Measurements from ENCODE around the gene RNF222.

Gene RNF222

DNA sequence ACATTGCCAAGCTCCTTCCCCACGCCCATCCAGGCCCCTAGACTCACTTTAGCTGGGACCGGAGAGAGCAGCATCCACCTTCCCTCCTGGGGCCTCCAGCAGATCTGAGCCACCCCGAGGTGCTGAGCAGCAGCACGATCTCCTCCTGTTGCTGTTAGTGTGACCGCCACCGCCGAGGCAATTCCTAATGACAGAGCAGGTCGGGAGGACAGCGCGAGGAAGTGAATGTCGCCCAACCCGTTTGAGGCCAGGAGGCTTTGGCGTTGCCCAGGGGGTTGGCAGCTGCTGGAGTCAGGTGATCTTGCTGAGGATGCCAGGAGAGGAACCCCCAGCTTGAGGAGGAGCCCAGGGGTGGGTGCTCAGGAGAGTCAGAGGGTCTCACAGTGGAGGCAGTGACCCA is at the start of gene RNF222:
RNF222 (minus strand) TSS at position 192 of the 400 bp plus-strand sequence. CDS start 4,366 bp downstream, outside the sequence.
- peaks cover 7% of the 10 kb centered on the region for H3K27me3 ChIP-seq (ENCODE audit: low read depth, low read length)
- H3K9me3 ChIP-seq (ENCODE audit: control insufficient read depth in 1 of 2, low read length in 2 of 2), result no peaks in the 10 kb centered on the region

DNA sequence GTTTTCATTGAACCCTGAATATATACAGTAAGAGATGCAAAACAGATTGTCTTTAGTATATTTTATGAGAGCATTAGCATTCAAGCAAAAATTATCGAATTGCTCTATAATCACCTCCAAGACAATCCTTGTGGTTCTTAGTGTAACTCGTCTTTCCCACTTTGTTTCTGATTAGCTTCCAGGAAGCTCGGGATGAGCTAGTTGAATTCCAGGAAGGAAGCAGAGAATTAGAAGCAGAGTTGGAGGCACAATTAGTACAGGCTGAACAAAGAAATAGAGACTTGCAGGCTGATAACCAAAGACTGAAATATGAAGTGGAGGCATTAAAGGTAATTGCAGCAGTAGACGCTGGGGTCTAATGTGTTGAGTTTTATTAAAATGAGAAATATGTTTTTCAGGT is 47.9 kb upstream of the RNF222 start:
- Histone ChIP-seq H3K27me3 (ENCODE audit: low read depth, low read length) (no peaks in the 10 kb centered on the region), H3K9me3 (ENCODE audit: control insufficient read depth in 1 of 2, low read length in 2 of 2) (no peaks in the 10 kb centered on the region), H3K4me1 (ENCODE audit: control insufficient read depth in 1 of 2, insufficient read depth in 2 of 2, low read length in 2 of 2) (no peaks in the 10 kb centered on the region), H3K36me3 (ENCODE audit: control insufficient read depth in 1 of 2, insufficient read depth in 2 of 2, low read length in 2 of 2) (peaks cover 40 to 48% of the 10 kb centered on the region in 2 donors), H3K4me3 (ENCODE audit: low read depth in 1 of 2, low read length in 2 of 2) (no peak overlapping the region), H3K27ac (ENCODE audit: low read length) (no peak overlapping the region)

More for the DNA sequence above, at the start of gene RNF222:
- H3K36me3 ChIP-seq (ENCODE audit: control insufficient read depth in 1 of 2, insufficient read depth in 2 of 2, low read length in 2 of 2), result no peaks in the 10 kb centered on the region
- H3K4me3 ChIP-seq (ENCODE audit: low read depth in 1 of 2, low read length in 2 of 2), result no peak within 1 kb of the TSS
- H3K4me1 ChIP-seq (ENCODE audit: control insufficient read depth in 1 of 2, insufficient read depth in 2 of 2, low read length in 2 of 2), result no peaks in the 10 kb centered on the region
- no peak within 1 kb of the TSS for H3K27ac ChIP-seq (ENCODE audit: low read length)

- H3K36me3 ChIP-seq (ENCODE audit: control insufficient read depth in 1 of 2, insufficient read depth in 2 of 2, low read length in 2 of 2), result peaks cover 35 to 43% of the 10 kb centered on the region in 2 donors
Measured at GRCh38 chr17:8444494-8444893, 46.9 kb upstream of the RNF222 start.

DNA sequence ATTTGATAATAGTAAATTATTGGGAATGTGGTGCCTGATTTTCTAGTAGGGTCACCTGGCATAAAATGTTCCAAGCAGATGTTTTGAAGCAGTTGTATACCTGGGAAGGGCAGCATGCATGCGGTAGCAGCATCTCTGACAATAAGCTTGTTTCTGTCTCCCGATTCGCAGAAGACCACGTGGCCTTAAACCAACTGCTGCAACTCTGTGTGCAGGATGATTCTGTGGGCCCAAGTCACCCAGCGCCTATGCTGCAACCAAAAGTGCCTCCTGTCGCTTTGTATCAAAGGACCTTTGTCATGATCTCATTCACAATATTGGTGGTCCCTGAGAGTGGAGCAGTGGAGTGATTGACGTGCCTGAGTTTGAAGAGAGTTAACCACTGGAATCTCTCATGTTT is 46.1 kb upstream of the RNF222 start:
- Histone ChIP-seq H3K27me3 (ENCODE audit: low read depth, low read length) (no peaks in the 10 kb centered on the region), H3K36me3 (ENCODE audit: control insufficient read depth in 1 of 2, insufficient read depth in 2 of 2, low read length in 2 of 2) (peaks cover 30 to 35% of the 10 kb centered on the region in 2 donors), H3K4me3 (ENCODE audit: low read depth in 1 of 2, low read length in 2 of 2) (no peak overlapping the region), H3K27ac (ENCODE audit: low read length) (no peak overlapping the region), H3K4me1 (ENCODE audit: control insufficient read depth in 1 of 2, insufficient read depth in 2 of 2, low read length in 2 of 2) (no peaks in the 10 kb centered on the region), H3K9me3 (ENCODE audit: control insufficient read depth in 1 of 2, low read length in 2 of 2) (no peaks in the 10 kb centered on the region)

More at GRCh38 chr17:8444494-8444893, 46.9 kb upstream of the RNF222 start:
- Histone ChIP-seq H3K9me3 (ENCODE audit: control insufficient read depth in 1 of 2, low read length in 2 of 2) (no peaks in the 10 kb centered on the region), H3K4me1 (ENCODE audit: control insufficient read depth in 1 of 2, insufficient read depth in 2 of 2, low read length in 2 of 2) (no peaks in the 10 kb centered on the region), H3K27ac (ENCODE audit: low read length) (no peak overlapping the region), H3K4me3 (ENCODE audit: low read depth in 1 of 2, low read length in 2 of 2) (no peak overlapping the region), H3K27me3 (ENCODE audit: low read depth, low read length) (no peaks in the 10 kb centered on the region)

- H3K9me3 ChIP-seq (ENCODE audit: control insufficient read depth in 1 of 2, low read length in 2 of 2), result no peaks in the 10 kb centered on the region
- peaks cover 0 to 8% of the 10 kb centered on the region in 2 donors for H3K4me1 ChIP-seq (ENCODE audit: control insufficient read depth in 1 of 2, insufficient read depth in 2 of 2, low read length in 2 of 2)
- no peak overlapping the region for H3K4me3 ChIP-seq (ENCODE audit: low read depth in 1 of 2, low read length in 2 of 2)
- no peak overlapping the region for H3K27ac ChIP-seq (ENCODE audit: low read length)
- peaks cover 21 to 24% of the 10 kb centered on the region in 2 donors for H3K36me3 ChIP-seq (ENCODE audit: control insufficient read depth in 1 of 2, insufficient read depth in 2 of 2, low read length in 2 of 2)
- no peaks in the 10 kb centered on the region for H3K27me3 ChIP-seq (ENCODE audit: low read depth, low read length)
Measured at GRCh38 chr17:8442310-8442709, 44.7 kb upstream of the RNF222 start.

DNA sequence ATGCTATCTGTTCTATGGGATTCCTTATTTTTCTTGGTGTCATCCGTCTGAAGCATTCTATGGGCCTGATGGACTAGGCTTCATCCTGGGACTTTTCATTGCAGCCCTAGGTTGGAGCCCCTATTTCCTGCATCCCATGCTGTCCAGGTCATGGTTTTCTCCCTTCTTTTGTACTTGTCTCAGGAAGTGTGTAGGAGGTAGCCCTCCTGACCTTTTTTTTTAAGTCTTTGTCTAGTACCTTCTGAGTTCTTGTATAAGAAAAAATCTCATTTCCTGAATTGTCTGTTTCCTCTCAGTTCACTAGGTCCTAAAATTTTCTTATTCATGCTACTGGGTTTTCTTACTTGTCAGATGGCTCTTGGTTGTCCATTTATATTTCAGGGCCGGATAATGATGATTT is 44.1 kb upstream of the RNF222 start:
- H3K27me3 ChIP-seq (ENCODE audit: low read depth, low read length), result no peaks in the 10 kb centered on the region
- no peak overlapping the region for H3K4me3 ChIP-seq (ENCODE audit: low read depth in 1 of 2, low read length in 2 of 2)
- H3K4me1 ChIP-seq (ENCODE audit: control insufficient read depth in 1 of 2, insufficient read depth in 2 of 2, low read length in 2 of 2), result peaks cover 0 to 9% of the 10 kb centered on the region in 2 donors
- H3K36me3 ChIP-seq (ENCODE audit: control insufficient read depth in 1 of 2, insufficient read depth in 2 of 2, low read length in 2 of 2), result peaks cover 18 to 21% of the 10 kb centered on the region in 2 donors
- no peaks in the 10 kb centered on the region for H3K9me3 ChIP-seq (ENCODE audit: control insufficient read depth in 1 of 2, low read length in 2 of 2)
- no peak overlapping the region for H3K27ac ChIP-seq (ENCODE audit: low read length)

DNA sequence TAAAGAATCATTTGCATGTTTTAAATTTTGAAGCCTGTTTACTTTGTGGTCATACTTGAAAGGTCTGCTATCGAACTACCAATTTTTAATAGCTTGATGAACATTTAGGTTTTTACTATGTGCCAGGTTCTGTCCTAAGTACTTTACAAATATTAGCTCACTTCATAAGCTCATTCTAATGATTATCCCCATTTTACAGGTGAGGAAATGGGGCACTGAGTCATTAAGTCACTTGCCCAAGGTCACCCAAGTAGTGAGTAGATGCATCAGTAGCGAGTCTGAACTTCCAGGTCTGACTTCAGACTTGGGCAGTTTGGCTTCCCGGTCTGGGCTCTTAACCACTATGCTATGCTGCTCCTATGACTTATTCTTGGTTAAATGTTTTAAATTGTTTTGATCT is 42.1 kb upstream of the RNF222 start:
- Histone ChIP-seq H3K36me3 (ENCODE audit: control insufficient read depth in 1 of 2, insufficient read depth in 2 of 2, low read length in 2 of 2) (peaks cover 9 to 15% of the 10 kb centered on the region in 2 donors), H3K4me1 (ENCODE audit: control insufficient read depth in 1 of 2, insufficient read depth in 2 of 2, low read length in 2 of 2) (peaks cover 0 to 9% of the 10 kb centered on the region in 2 donors), H3K27me3 (ENCODE audit: low read depth, low read length) (no peaks in the 10 kb centered on the region), H3K4me3 (ENCODE audit: low read depth in 1 of 2, low read length in 2 of 2) (no peak overlapping the region), H3K9me3 (ENCODE audit: control insufficient read depth in 1 of 2, low read length in 2 of 2) (no peaks in the 10 kb centered on the region), H3K27ac (ENCODE audit: low read length) (no peak overlapping the region)

DNA sequence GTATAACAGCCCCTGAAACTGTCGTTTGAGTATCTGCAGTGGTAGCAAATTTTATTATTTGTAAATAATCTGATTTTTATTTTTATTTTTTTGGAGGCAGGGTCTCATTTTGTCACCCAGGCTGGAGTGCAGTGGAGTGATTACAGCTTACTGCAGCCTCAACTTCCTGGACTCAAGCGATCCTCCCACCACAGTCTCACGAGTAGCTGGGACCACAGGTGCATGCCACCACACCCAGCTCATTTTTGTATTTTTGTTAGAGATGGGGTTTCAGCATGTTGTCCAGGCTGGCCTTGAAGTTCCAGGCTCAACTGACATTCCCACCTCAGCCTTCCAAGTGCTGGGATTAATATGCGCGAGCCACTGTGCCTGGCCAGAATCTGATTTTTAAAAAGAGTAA is 40.8 kb upstream of the RNF222 start:
- Histone ChIP-seq H3K27me3 (ENCODE audit: low read depth, low read length) (no peaks in the 10 kb centered on the region), H3K4me1 (ENCODE audit: control insufficient read depth in 1 of 2, insufficient read depth in 2 of 2, low read length in 2 of 2) (peaks cover 0 to 9% of the 10 kb centered on the region in 2 donors), H3K4me3 (ENCODE audit: low read depth in 1 of 2, low read length in 2 of 2) (no peak overlapping the region), H3K27ac (ENCODE audit: low read length) (no peak overlapping the region), H3K9me3 (ENCODE audit: control insufficient read depth in 1 of 2, low read length in 2 of 2) (no peaks in the 10 kb centered on the region), H3K36me3 (ENCODE audit: control insufficient read depth in 1 of 2, insufficient read depth in 2 of 2, low read length in 2 of 2) (peaks cover 0 to 6% of the 10 kb centered on the region in 2 donors)

DNA sequence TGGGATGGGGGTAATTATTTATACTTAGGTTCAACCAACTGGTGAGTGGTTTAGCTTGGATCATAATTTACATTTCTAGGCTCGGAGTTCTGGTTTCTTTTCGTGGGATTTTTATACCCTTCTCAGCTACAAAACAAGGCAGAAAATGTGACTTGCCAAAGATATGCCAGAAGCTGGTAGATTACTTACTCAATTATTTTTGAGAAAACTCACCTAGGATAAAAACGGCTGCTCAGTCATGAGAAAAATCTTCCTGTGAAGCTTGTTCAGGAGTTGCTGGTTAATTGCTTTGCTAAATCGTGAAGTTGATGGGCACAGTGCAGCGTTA is 39.2 kb upstream of the RNF222 start:
- Histone ChIP-seq H3K4me1 (ENCODE audit: control insufficient read depth in 1 of 2, insufficient read depth in 2 of 2, low read length in 2 of 2) (peaks cover 0 to 9% of the 10 kb centered on the region in 2 donors), H3K36me3 (ENCODE audit: control insufficient read depth in 1 of 2, insufficient read depth in 2 of 2, low read length in 2 of 2) (peaks cover 0 to 6% of the 10 kb centered on the region in 2 donors), H3K27me3 (ENCODE audit: low read depth, low read length) (no peaks in the 10 kb centered on the region), H3K9me3 (ENCODE audit: control insufficient read depth in 1 of 2, low read length in 2 of 2) (no peaks in the 10 kb centered on the region), H3K27ac (ENCODE audit: low read length) (peak overlapping the region; percentile 89), H3K4me3 (ENCODE audit: low read depth in 1 of 2, low read length in 2 of 2) (peak overlapping the region; percentile 83 to 86)

DNA sequence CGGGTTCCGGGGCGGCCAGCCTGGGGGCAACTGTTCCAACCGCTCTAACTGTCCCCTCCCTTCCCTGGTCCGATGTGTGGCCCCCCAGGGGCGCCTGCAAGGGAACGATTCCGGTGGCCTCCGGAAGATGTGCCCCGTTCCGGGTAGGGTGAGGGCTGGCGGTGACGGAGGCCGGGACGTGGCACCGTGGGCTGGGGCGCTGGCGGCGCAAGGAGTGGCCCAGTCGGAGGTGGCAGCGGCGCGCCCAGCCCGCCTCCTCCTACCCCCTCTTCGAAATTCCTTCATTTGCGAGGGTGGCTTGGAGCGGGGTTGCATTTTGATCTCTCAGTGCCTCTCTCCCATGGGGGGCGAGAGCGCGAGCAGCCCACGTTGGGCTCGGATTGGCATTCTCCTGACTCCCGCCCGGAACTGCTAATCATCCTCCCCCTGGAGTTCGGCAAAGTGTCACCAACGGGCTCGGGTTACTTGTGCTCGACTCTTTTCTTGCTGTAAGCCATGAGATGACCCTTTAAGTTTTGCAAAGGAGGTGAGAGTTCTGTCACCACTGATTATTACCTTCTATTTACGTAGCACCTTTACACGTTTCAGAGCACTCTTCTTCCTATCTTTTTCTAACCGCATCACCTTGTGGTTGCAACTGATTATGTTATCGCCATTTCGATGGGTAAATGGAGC is 38.7 kb upstream of the RNF222 start:
- Histone ChIP-seq H3K27me3 (ENCODE audit: low read depth, low read length) (no peaks in the 10 kb centered on the region), H3K36me3 (ENCODE audit: control insufficient read depth in 1 of 2, insufficient read depth in 2 of 2, low read length in 2 of 2) (peaks cover 0 to 6% of the 10 kb centered on the region in 2 donors), H3K4me1 (ENCODE audit: control insufficient read depth in 1 of 2, insufficient read depth in 2 of 2, low read length in 2 of 2) (peaks cover 0 to 9% of the 10 kb centered on the region in 2 donors), H3K9me3 (ENCODE audit: control insufficient read depth in 1 of 2, low read length in 2 of 2) (no peaks in the 10 kb centered on the region), H3K4me3 (ENCODE audit: low read depth in 1 of 2, low read length in 2 of 2) (peak overlapping the region; percentile 83 to 86), H3K27ac (ENCODE audit: low read length) (peak overlapping the region; percentile 89)

- Histone ChIP-seq H3K27me3 (ENCODE audit: low read depth, low read length) (no peaks in the 10 kb centered on the region), H3K4me1 (ENCODE audit: control insufficient read depth in 1 of 2, insufficient read depth in 2 of 2, low read length in 2 of 2) (peaks cover 0 to 9% of the 10 kb centered on the region in 2 donors), H3K9me3 (ENCODE audit: control insufficient read depth in 1 of 2, low read length in 2 of 2) (no peaks in the 10 kb centered on the region), H3K27ac (ENCODE audit: low read length) (peak within 1 kb of the TSS; percentile 98), H3K36me3 (ENCODE audit: control insufficient read depth in 1 of 2, insufficient read depth in 2 of 2, low read length in 2 of 2) (peaks cover 0 to 6% of the 10 kb centered on the region in 2 donors), H3K4me3 (ENCODE audit: low read depth in 1 of 2, low read length in 2 of 2) (peak within 1 kb of the TSS; percentile 83 to 91)
Measured at GRCh38 chr17:8435245-8436168, 37.9 kb upstream of the RNF222 start, which contains the start of gene NDEL1. NDEL1 (plus strand) TSS chr17:8435884; CDS start chr17:8444272, 8,388 bp downstream.
